ENCODE results near the gene A1BG. TPM values are rescaled to one million over a fixed set of nuclear protein-coding genes. Genes with fewer than 3 reads are reported as not detected.

The A1BG gene
- total and polyA plus RNA-seq, 2 of the 13 experiments (the other 11 are each of a cell fraction or from before 2014, with no cell fraction given): 14.7 to 41.4 TPM

DNA sequence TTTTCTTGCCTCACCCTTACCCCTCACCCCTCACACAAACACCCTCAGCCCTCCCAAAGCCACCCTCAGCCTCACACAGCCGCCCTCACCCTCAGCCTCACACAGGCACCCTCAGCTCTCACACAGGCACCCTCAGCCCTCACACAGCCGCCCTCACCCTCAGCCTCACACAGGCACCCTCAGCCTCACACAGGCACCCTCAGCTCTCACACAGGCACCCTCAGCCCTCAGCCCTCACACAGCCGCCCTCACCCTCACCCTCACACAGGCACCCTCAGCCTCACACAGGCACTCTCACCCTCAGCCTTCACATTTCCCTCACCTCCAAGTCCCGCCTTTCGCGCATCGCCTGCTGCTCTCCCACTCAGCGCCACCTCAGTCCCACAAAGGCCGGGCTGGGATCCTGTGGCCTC lies 26.8 kb downstream of the A1BG start (continued):
- no peak for TF ChIP-seq SUZ12 (IDR thresholded peaks at IDR 0.05; ENCODE audit: low read depth, low read length)
- no peak for TF ChIP-seq ZNF660 (CRISPR knock-in tag; IDR thresholded peaks at IDR 0.05; ENCODE audit: borderline replicate concordance, low read depth)
- no peak for TF ChIP-seq ZNF816 (CRISPR knock-in tag; IDR thresholded peaks at IDR 0.05; ENCODE audit: borderline replicate concordance)
- TF ChIP-seq MEIS2 (CRISPR knock-in tag; IDR thresholded peaks at IDR 0.05): no peak
- TF ChIP-seq SRSF1 (optimal IDR thresholded peaks at IDR 0.05; ENCODE audit: low read depth, low read length): no peak
- no peak for TF ChIP-seq HDAC6 (IDR thresholded peaks at IDR 0.05; ENCODE audit: low read depth, low read length)
- 0 out of 2 replicates have a peak, but pooled peaks have one; percentile 65 for TF ChIP-seq ZNF138 (CRISPR knock-in tag; IDR thresholded peaks at IDR 0.05; ENCODE audit: low read depth)
- no peak for TF ChIP-seq ZNF547 (CRISPR knock-in tag; IDR thresholded peaks at IDR 0.05)
- TF ChIP-seq HNRNPUL1 (IDR thresholded peaks at IDR 0.05; ENCODE audit: low read depth, low read length): no peak
- 0 out of 2 replicates have a peak, but pooled peaks have one; percentile 75 for TF ChIP-seq ARID2 (CRISPR knock-in tag; IDR thresholded peaks at IDR 0.05; ENCODE audit: borderline replicate concordance)
- TF ChIP-seq ZNF781 (CRISPR knock-in tag; IDR thresholded peaks at IDR 0.05; ENCODE audit: borderline replicate concordance, not compliant biosample characterization): peak; percentile 53
- TF ChIP-seq POLR2A (IDR thresholded peaks at IDR 0.05; ENCODE audit: insufficient read depth in 1 of 2, low read depth in 2 of 2, low read length in 2 of 2): no peak
- no peak; the same call in none of the 2 replicates for TF ChIP-seq SALL2 (CRISPR knock-in tag; IDR thresholded peaks at IDR 0.05)
- no peak for TF ChIP-seq ETV5 (CRISPR knock-in tag; IDR thresholded peaks at IDR 0.05; ENCODE audit: borderline replicate concordance)
- TF ChIP-seq ZNF207 (IDR thresholded peaks at IDR 0.05; ENCODE audit: borderline replicate concordance): no peak
- TF ChIP-seq SRSF4 (IDR thresholded peaks at IDR 0.05; ENCODE audit: low read depth, low read length, poor library complexity, severe bottlenecking): no peak
- TF ChIP-seq, protein P1, sequence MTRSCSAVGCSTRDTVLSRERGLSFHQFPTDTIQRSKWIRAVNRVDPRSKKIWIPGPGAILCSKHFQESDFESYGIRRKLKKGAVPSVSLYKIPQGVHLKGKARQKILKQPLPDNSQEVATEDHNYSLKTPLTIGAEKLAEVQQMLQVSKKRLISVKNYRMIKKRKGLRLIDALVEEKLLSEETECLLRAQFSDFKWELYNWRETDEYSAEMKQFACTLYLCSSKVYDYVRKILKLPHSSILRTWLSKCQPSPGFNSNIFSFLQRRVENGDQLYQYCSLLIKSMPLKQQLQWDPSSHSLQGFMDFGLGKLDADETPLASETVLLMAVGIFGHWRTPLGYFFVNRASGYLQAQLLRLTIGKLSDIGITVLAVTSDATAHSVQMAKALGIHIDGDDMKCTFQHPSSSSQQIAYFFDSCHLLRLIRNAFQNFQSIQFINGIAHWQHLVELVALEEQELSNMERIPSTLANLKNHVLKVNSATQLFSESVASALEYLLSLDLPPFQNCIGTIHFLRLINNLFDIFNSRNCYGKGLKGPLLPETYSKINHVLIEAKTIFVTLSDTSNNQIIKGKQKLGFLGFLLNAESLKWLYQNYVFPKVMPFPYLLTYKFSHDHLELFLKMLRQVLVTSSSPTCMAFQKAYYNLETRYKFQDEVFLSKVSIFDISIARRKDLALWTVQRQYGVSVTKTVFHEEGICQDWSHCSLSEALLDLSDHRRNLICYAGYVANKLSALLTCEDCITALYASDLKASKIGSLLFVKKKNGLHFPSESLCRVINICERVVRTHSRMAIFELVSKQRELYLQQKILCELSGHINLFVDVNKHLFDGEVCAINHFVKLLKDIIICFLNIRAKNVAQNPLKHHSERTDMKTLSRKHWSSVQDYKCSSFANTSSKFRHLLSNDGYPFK (CRISPR knock-in tag; IDR thresholded peaks at IDR 0.05; ENCODE audit: borderline replicate concordance): no peak
- TF ChIP-seq HOXA5 (CRISPR knock-in tag; IDR thresholded peaks at IDR 0.05): no peak
- no peak for TF ChIP-seq ZNF772 (CRISPR knock-in tag; IDR thresholded peaks at IDR 0.05)
- TF ChIP-seq ZNF143 (CRISPR knock-in tag; IDR thresholded peaks at IDR 0.05): no peak
- peak; percentile 69; the same call in 1 of the 2 replicates for TF ChIP-seq ZKSCAN5 (CRISPR knock-in tag; IDR thresholded peaks at IDR 0.05)
- TF ChIP-seq, protein P2, sequence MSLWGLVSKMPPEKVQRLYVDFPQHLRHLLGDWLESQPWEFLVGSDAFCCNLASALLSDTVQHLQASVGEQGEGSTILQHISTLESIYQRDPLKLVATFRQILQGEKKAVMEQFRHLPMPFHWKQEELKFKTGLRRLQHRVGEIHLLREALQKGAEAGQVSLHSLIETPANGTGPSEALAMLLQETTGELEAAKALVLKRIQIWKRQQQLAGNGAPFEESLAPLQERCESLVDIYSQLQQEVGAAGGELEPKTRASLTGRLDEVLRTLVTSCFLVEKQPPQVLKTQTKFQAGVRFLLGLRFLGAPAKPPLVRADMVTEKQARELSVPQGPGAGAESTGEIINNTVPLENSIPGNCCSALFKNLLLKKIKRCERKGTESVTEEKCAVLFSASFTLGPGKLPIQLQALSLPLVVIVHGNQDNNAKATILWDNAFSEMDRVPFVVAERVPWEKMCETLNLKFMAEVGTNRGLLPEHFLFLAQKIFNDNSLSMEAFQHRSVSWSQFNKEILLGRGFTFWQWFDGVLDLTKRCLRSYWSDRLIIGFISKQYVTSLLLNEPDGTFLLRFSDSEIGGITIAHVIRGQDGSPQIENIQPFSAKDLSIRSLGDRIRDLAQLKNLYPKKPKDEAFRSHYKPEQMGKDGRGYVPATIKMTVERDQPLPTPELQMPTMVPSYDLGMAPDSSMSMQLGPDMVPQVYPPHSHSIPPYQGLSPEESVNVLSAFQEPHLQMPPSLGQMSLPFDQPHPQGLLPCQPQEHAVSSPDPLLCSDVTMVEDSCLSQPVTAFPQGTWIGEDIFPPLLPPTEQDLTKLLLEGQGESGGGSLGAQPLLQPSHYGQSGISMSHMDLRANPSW (CRISPR knock-in tag; IDR thresholded peaks at IDR 0.05; ENCODE audit: borderline replicate concordance): no peak
- no peak for TF ChIP-seq ZNF7 (CRISPR knock-in tag; IDR thresholded peaks at IDR 0.05)
- TF ChIP-seq ZFY (CRISPR knock-in tag; IDR thresholded peaks at IDR 0.05): no peak
- peak; percentile 53; the same call in 1 of the 2 replicates for TF ChIP-seq ZNF567 (CRISPR knock-in tag; IDR thresholded peaks at IDR 0.05; ENCODE audit: borderline replicate concordance)
- TF ChIP-seq ZFP36L2 (CRISPR knock-in tag; IDR thresholded peaks at IDR 0.05): no peak
- TF ChIP-seq CEBPB (IDR thresholded peaks at IDR 0.05; ENCODE audit: borderline replicate concordance, low read depth, low read length): no peak
